ENCODE measurements around the gene MPZL2. TPM values are rescaled to one million over a fixed set of nuclear protein-coding genes. Genes with fewer than 3 reads are reported as not detected.

MPZL2 gene
- total RNA-seq, 1 donor from 2014 or later, result 13.4 TPM

DNA sequence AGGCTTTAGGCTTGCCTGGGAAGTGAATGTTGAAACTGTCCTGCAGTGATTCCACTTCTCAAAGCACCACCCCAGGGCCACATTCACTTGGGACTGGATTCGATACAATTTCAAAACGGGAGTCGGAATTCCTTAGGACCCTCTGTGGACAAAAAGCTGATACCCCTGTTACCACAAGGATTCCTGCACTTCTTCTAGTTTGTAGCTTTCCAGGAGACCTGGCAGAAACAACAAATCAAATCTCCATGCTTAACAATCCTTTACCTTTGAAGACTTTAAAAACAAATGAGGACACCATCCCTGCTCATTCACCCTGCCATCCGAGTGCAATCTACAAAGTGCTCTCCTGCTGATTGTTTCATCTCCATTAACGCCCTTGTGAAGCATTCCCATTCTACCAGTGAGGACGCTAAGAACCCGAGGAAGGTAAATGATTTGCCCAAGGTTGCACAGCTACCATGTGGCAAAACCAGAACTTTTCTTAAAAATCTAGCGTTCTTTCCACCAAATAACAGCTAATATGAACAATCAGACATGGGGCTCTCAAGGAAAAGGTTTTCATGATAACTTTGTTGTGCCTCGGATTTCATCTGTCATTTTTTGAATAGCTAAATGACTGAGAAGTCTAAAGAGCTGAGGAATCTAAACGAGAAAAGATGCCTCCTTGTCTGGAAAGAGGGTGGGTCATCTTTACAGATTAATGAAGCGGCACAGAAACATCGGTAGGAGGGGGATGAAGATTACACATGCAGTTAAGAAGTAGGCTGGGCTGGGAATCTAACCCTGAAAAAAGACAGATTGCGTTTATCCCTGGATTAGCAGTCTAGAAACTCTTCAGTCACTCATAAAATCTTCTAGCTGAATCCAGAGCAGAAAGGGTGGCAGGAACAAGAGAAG lies 720 bp upstream of the MPZL2 start:
- H3K9me3 ChIP-seq (replicated peaks), result no peaks in the 10 kb centered on the region
- H3K27me3 ChIP-seq (ENCODE audit: low read depth), result peaks cover 16% of the 10 kb centered on the region
- intact Hi-C loops (cut with micrococcal nuclease), result no loop called here
- peaks cover 15% of the 10 kb centered on the region for H3K4me1 ChIP-seq
- DNase-seq, result no peak
- H3K27ac ChIP-seq (replicated peaks), result peak overlapping the region; percentile 66
- no peak for TF ChIP-seq CTCF (IDR thresholded peaks at IDR 0.05; ENCODE audit: borderline replicate concordance)
- H3K4me3 ChIP-seq, result peak overlapping the region; percentile 64
- no peaks in the 10 kb centered on the region for H3K36me3 ChIP-seq

GRCh38 chr11:118263112-118263511 lies 985 bp downstream of the MPZL2 start:
- no peaks in the 10 kb centered on the region for H3K9me3 ChIP-seq (replicated peaks)

DNA sequence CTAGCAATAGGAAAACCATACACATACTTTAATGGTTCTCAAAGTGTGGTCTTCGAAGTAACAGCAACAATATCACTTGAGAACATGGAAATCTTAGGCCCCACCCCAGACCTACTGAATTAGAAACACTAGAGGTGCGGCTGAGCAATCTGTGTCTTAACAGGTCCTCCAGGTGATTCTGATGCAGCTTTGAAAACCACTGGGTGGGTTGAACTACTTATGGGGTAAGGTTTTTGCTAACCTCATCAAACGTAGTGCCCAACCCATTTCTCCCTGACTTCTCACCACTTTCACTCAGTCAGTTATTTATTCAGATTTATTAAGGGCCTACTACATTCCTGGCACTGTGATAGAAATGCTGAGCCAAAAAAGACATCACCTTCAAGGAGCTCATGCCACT lies 3.7 kb downstream of the MPZL2 start:
- no peak overlapping the region for H3K4me3 ChIP-seq
- H3K4me1 ChIP-seq, result peaks cover 15% of the 10 kb centered on the region
- H3K9me3 ChIP-seq (replicated peaks), result no peaks in the 10 kb centered on the region
- no peak for DNase-seq
- intact Hi-C loops (cut with micrococcal nuclease), result no loop called here
- no peak for TF ChIP-seq CTCF (IDR thresholded peaks at IDR 0.05; ENCODE audit: borderline replicate concordance)
- H3K27me3 ChIP-seq (ENCODE audit: low read depth), result peaks cover 19% of the 10 kb centered on the region
- H3K36me3 ChIP-seq, result peaks cover 7% of the 10 kb centered on the region
- H3K27ac ChIP-seq (replicated peaks), result no peak overlapping the region

More at GRCh38 chr11:118263112-118263511, 985 bp downstream of the MPZL2 start:
- no peak overlapping the region for H3K27ac ChIP-seq (replicated peaks)
- TF ChIP-seq CTCF (IDR thresholded peaks at IDR 0.05; ENCODE audit: borderline replicate concordance), result no peak
- intact Hi-C loops (cut with micrococcal nuclease), result no loop called here
- DNase-seq, result no peak
- H3K4me1 ChIP-seq, result peaks cover 15% of the 10 kb centered on the region
- peaks cover 7% of the 10 kb centered on the region for H3K36me3 ChIP-seq
- peak overlapping the region; percentile 64 for H3K4me3 ChIP-seq
- H3K27me3 ChIP-seq (ENCODE audit: low read depth), result peaks cover 16% of the 10 kb centered on the region

- TF ChIP-seq CTCF (IDR thresholded peaks at IDR 0.05; ENCODE audit: borderline replicate concordance), result no peak
- peaks cover 19% of the 10 kb centered on the region for H3K27me3 ChIP-seq (ENCODE audit: low read depth)
- H3K27ac ChIP-seq (replicated peaks), result no peak overlapping the region
- peaks cover 7% of the 10 kb centered on the region for H3K36me3 ChIP-seq
- intact Hi-C loops (cut with micrococcal nuclease), result no loop called here
- peaks cover 10% of the 10 kb centered on the region for H3K4me1 ChIP-seq
- no peaks in the 10 kb centered on the region for H3K9me3 ChIP-seq (replicated peaks)
- no peak overlapping the region for H3K4me3 ChIP-seq
- DNase-seq, result no peak
These were observed 5.0 kb downstream of the MPZL2 start for GRCh38 chr11:118259138-118259537.

DNA sequence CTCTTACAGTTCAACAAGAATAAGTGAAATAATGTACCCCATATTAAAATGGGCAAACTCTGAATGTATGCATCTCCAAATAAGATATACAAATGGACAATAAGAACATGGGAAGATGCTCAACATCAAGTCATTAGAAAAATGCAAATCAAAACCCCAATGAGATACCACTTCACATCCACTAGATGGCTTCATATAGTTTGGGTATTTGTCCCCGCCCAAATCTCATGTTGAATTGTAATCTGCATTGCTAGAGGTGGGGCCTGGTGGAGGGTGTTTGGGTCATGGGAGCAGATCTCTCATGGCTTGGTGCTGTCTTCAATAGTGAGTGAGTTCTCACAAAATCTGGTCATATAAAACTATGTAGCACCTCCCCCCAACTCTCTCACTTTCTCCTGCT lies 5.7 kb downstream of the MPZL2 start:
- no peak for TF ChIP-seq CTCF (IDR thresholded peaks at IDR 0.05; ENCODE audit: borderline replicate concordance)
- H3K4me3 ChIP-seq, result no peak overlapping the region
- H3K27ac ChIP-seq (replicated peaks), result no peak overlapping the region
- H3K9me3 ChIP-seq (replicated peaks), result no peaks in the 10 kb centered on the region
- H3K36me3 ChIP-seq, result peaks cover 7% of the 10 kb centered on the region
- no peak for DNase-seq
- H3K4me1 ChIP-seq, result peaks cover 4% of the 10 kb centered on the region
- intact Hi-C loops (cut with micrococcal nuclease), result no loop called here
- H3K27me3 ChIP-seq (ENCODE audit: low read depth), result peaks cover 14% of the 10 kb centered on the region

Measured in left ventricle myocardium inferior (tissue), 1 donor.